22Rv1 (cell line): ENCODE measurements around the gene LAMA3.

Experiments used
- H3K27ac ChIP-seq: fragments of 450-650 bp; 2 replicates; pipeline ENCODE4 v1.5.1; 2017
- CTCF ChIP-seq: fragments of 450-650 bp; IDR thresholded peaks from 2 replicates; pipeline ENCODE4 v1.5.1; 2017; ENCODE audit warnings: mild to moderate bottlenecking
- ZFX ChIP-seq: fragments of 450-650 bp; IDR thresholded peaks from 2 replicates; pipeline ENCODE4 v1.6.1; 2017; ENCODE audit warnings: antibody characterized with exemption, borderline replicate concordance

LAMA3 gene

GRCh38 chr18:23671564-23671963 lies 17.7 kb upstream of the LAMA3 start:
- TF ChIP-seq CTCF: no peak
- no peak for TF ChIP-seq ZFX
- no peak overlapping the region for H3K27ac ChIP-seq

DNA sequence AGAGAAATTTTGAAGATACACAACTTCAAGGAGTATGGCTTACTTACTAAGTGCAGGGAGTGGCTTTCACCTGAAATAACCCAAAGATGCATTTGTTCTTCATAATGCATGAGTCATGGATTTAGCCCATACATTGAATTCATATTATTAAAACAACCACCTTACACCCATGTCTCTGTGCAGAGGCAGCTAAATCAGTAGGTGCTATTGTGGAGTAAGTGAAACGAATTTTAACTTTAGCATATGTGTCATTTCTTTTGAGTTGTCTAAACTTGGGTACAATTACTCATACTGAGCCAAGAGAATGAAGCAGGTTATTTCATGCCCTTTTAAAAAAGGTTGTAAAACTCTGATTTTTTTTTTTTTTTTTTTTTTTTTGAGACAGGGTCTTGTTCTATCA lies 15.5 kb upstream of the LAMA3 start:
- H3K27ac ChIP-seq: no peak overlapping the region
- TF ChIP-seq ZFX: no peak
- TF ChIP-seq CTCF: no peak

DNA sequence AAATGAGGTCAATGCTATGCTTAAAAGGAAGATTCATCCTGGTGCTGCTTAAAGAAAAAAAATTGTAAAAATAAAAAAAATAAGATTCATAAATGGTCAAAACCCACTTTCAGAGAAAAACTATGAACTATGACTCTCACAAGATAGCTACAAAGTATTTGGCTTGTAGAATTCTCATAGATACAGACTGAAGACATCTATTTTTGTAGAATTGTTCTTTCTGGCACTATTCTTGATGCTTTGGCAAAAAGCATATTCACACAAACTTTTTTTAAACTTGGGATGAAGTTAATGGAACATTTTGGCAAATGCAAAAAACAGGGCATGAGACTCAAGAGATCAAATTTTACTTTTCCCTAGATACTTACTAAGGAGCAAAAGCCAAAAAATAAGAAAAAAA lies 14.0 kb upstream of the LAMA3 start:
- TF ChIP-seq CTCF (no peak), ZFX (no peak)
- no peak overlapping the region for H3K27ac ChIP-seq

- H3K27ac ChIP-seq: no peak overlapping the region
- TF ChIP-seq ZFX (no peak), CTCF (no peak)
These were observed 13.4 kb upstream of the LAMA3 start for GRCh38 chr18:23675896-23676295.

GRCh38 chr18:23682045-23682444 lies 7.2 kb upstream of the LAMA3 start:
- no peak for TF ChIP-seq ZFX
- no peak for TF ChIP-seq CTCF
- H3K27ac ChIP-seq: no peak overlapping the region

- no peak overlapping the region for H3K27ac ChIP-seq
- TF ChIP-seq CTCF (no peak), ZFX (no peak)
These were observed 6.8 kb upstream of the LAMA3 start for GRCh38 chr18:23682472-23682871.

GRCh38 chr18:23683155-23683554 lies 6.1 kb upstream of the LAMA3 start:
- no peak overlapping the region for H3K27ac ChIP-seq

More at GRCh38 chr18:23683155-23683554, 6.1 kb upstream of the LAMA3 start:
- TF ChIP-seq ZFX (no peak), CTCF (no peak)
